C4-2B (cell line): ENCODE results near the gene OBSL1.

Source experiments
- ZFX ChIP-seq: fragments of 450-650 bp; IDR thresholded peaks from 2 replicates; pipeline ENCODE4 v1.6.1; 2017
- TF ChIP-seq, protein P1 (sequence below): fragments of 450-650 bp; conservative IDR thresholded peaks from 2 replicates; pipeline ENCODE4 v1.5.1; 2017; ENCODE audit warnings: mild to moderate bottlenecking

GRCh38 chr2:219508971-219509779 lies 62.2 kb downstream of the OBSL1 start:
- TF ChIP-seq, protein P1, sequence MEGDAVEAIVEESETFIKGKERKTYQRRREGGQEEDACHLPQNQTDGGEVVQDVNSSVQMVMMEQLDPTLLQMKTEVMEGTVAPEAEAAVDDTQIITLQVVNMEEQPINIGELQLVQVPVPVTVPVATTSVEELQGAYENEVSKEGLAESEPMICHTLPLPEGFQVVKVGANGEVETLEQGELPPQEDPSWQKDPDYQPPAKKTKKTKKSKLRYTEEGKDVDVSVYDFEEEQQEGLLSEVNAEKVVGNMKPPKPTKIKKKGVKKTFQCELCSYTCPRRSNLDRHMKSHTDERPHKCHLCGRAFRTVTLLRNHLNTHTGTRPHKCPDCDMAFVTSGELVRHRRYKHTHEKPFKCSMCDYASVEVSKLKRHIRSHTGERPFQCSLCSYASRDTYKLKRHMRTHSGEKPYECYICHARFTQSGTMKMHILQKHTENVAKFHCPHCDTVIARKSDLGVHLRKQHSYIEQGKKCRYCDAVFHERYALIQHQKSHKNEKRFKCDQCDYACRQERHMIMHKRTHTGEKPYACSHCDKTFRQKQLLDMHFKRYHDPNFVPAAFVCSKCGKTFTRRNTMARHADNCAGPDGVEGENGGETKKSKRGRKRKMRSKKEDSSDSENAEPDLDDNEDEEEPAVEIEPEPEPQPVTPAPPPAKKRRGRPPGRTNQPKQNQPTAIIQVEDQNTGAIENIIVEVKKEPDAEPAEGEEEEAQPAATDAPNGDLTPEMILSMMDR, result no peak
- TF ChIP-seq ZFX, result no peak
